ENCODE data around the gene SPC24. TPM values are rescaled to one million over a fixed set of nuclear protein-coding genes. Genes with fewer than 3 reads are reported as not detected.

The SPC24 gene
- total RNA-seq, 4 donors from 2014 or later, result 1.3 to 5.1 (median 4.2) TPM

DNA sequence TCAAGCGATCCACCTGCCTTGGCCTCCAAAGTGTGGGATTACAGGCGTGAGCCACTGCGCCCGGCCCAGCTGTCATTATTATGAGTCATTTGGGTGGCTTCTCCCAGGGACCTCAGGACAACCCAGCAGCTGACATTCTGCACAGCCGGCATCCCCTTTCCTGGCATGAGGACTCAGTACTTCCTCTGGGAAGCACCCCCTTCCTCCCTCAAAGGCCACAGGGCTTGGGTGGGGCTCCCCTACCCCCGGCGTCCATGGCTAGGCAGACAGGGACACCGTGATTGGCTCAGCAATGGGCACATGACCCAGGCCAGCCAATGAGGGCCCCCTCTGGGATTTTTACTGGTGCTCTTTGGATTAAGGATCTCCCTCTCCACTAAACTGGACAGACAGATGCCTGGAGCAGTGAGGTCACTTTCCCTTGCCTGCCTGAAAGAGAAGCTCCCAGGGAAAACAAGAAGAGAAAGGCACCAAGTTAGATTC is 35.7 kb upstream of the SPC24 start:
- TF ChIP-seq, protein P1, sequence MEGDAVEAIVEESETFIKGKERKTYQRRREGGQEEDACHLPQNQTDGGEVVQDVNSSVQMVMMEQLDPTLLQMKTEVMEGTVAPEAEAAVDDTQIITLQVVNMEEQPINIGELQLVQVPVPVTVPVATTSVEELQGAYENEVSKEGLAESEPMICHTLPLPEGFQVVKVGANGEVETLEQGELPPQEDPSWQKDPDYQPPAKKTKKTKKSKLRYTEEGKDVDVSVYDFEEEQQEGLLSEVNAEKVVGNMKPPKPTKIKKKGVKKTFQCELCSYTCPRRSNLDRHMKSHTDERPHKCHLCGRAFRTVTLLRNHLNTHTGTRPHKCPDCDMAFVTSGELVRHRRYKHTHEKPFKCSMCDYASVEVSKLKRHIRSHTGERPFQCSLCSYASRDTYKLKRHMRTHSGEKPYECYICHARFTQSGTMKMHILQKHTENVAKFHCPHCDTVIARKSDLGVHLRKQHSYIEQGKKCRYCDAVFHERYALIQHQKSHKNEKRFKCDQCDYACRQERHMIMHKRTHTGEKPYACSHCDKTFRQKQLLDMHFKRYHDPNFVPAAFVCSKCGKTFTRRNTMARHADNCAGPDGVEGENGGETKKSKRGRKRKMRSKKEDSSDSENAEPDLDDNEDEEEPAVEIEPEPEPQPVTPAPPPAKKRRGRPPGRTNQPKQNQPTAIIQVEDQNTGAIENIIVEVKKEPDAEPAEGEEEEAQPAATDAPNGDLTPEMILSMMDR (IDR thresholded peaks at IDR 0.05; ENCODE audit: low read depth), result no peak

DNA sequence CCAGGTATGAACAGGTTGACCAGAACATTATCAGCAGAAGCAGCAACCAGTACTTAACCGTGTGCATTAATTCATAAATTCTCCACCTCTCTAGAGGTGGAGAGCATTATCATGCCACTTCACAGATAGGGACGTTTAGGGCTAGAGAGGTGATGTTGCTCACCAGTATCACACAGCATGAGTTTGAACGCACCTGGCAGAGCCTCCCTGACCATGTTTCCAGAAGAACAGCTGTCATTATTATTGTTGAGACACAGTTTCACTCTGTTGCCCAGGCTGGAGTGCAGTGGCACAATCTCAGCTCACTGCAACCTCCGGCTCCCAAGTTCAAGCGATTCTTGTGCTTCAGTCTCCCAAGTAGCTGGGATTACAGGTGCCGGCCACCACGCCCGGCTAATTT is 34.9 kb upstream of the SPC24 start:
- TF ChIP-seq, protein P1 (IDR thresholded peaks at IDR 0.05; ENCODE audit: low read depth), result no peak

DNA sequence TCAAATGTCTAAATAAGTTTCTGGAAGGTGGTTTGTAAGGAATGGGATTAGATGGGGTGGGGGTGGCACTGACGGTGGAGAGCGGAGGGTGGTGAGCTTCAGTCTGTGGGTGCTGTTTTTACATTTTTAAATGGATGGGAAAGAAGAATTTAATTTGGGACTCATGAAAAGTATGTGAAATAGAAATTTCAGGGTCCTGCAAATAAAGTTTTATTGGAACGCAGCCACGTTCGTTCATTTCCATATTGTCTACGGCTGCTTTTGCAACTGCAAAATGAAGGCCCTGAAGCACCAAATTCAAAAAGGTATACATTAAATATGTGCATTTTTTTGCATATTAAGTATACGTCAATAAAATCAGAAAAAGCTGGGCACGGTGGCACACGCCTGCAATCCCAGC is 31.9 kb upstream of the SPC24 start:
- TF ChIP-seq, protein P1 (IDR thresholded peaks at IDR 0.05; ENCODE audit: low read depth), result no peak

DNA sequence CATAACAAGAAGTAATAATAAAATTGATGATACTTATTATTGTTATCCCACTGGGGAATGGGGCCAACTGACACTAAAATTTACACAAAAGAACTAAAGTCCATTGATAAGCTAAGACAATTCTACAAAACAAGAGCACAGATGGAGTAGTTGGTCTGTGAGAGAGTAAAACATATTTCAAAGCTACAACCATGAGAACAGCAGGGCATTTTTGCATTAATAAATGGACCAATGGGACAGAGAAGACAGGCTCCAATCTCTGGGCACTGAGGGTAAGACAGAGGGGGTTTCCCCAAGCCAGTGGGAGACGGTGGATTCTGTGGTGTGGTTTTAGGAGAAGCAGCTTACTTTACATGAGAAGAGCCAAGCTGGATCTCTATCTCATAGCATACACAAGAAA is 27.4 kb upstream of the SPC24 start:
- TF ChIP-seq, protein P1 (IDR thresholded peaks at IDR 0.05; ENCODE audit: low read depth), result no peak

DNA sequence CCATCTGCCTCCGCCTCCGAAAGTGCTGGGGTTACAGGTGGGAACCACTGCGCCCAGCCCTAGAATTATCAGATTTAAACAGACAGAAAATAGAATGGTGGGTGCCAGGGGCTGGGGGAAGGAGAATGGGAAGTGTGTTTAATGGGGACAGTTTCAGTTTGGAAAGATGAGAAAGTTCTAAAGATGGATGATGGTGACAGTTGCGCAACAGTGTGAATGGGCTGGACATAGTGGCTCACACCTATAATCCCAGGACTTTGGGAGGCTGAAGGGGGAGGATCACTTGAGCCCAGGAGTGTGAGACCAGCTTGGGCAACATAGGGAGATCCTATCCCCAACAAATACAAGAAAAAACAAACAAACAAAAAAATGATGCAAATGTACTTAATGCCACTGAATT is 25.9 kb upstream of the SPC24 start:
- TF ChIP-seq, protein P1 (IDR thresholded peaks at IDR 0.05; ENCODE audit: low read depth), result no peak

DNA sequence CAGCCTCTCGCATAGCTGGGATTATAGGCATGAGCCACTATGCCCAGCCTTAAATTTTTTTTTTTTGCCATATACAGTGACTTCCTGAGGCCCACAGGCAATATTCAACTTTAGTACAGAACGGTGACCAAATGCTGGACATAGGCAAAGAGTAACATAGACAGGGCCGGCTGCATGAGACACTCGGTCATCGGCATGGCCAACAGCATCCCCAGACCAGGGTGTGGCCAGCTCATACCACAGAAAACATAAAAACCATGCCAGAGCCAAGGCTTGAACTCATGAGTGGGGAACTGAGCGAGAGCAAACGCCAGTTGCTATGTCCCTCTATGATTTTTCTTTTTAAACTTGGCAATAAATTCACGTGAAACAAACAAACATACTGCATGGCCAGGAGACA is 24.8 kb upstream of the SPC24 start:
- TF ChIP-seq, protein P1 (IDR thresholded peaks at IDR 0.05; ENCODE audit: low read depth), result no peak

DNA sequence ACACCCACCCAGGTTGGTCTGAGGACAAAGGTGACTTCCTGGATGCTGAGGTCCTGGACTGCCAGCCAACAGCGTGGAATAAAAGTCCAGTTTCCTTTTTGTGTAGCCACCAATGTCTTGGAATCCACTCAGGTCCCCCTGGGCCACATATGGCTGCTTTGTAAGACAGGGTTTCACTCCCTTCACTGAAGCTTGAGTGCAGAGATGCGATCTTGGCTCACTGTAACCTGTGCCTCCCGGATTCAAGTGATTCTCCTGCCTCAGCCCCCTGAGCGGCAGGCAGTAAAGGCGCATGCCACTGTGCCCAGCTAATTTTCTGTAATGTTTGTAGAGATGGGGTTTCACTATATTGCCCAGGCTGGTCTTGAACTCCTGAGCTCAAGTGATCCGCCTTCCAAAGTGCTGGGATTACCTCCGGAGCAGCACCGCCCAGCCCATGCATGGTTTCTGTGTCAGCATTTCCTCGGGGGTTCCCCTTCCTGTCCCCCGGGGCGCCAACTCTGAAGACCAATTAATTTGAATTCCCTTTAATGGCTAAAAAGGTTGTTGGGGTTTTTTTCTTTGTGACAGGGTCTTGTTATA is 24.2 kb upstream of the SPC24 start:
- TF ChIP-seq, protein P1 (IDR thresholded peaks at IDR 0.05; ENCODE audit: low read depth), result no peak

All from subcutaneous adipose tissue (tissue), 4 donors.